ENCODE data around the gene AJM1.

The AJM1 gene

DNA sequence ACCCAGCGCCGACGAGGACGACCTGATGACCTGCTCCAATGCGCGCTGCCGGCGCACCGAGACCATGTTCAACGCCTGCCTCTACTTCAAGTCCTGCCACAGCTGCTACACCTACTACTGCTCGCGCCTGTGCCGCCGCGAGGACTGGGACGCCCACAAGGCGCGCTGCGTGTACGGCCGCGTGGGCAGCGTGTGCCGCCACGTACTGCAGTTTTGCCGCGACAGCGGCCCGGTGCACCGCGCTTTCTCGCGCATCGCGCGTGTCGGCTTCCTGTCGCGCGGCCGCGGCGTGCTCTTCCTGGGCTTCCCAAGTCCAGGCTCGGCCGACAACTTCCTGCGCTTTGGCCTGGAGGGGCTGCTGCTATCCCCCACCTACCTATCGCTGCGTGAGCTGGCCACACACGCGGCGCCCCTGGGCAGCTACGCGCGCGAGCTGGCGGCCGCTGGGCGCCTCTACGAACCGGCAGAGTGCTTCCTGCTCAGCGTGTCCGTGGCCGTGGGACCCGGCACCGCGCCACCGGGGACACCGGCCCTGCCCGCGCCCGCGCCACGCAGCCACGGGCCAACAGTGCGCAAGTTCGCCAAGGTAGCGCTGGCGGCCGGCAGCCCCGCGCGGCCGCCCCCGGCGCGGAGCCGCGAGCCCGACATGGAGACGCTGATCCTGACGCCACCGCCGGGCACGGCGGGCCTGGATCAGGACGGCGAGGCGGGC, 4.3 kb downstream of the AJM1 start:
- DNase-seq, result no peak

DNA sequence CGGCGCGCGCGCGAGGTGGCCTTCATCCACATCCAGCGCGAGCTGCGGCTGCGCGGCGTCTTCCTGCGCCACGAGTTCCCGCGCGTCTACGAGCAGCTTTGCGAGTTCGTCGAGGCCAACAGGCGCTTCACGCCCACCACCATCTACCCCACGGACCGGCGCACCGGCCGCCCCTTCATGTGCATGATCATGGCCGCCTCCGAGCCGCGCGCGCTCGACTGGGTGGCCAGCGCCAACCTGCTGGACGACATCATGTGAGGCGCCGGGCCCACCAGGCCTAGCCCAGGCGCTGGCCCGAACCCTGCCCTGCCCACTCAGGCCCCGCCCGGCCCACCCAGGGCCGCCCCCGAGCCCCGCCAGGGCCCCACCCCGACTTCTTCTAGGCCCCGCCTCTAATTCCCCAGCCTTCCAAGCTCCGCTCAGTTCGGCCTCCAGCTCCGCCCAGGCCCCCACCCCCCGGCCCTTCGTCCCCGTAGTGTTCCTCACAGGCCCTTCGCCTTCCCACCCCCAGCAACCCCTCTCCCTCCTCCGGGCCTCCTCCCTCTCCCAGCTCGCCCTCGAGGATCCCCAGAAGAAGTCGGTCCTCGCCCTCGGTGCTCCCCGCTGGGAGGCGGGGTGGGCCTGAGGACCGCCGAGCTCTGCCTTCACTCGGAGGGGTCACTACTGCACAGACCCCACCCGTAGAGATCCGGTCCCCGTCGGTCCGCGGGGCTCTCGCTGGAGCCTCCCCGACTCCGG, 5.0 kb downstream of the AJM1 start:
- DNase-seq, result peak; percentile 70

DNA sequence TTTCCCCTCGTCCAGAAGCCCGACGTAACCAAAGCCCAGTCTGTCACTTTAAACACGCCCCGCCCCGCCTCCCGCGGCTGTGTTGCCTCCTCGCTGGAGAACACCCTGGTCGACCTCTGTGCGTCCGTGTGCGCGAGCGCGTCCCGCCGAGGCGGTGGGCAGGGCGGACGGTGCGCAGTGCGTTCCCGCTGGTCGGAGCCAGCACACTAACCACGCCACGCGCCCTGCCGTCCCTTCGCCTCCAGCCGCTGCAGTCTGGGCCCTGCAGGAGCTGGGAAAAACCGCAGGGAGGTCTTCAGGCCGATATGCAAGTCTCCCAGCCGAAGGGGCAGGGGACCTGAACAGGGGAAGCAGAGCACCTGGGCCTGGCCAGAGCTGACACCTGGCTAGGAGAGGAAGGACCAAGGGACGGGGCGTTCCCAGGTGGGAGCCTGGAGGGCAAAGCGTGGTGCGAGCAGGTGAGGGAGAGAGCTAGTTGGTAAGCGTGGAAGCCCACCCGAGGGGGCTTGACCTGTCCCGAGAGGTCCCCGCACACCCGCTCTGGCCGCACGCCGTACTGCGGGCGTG, 5.6 kb downstream of the AJM1 start:
- peak; percentile 76 for DNase-seq

DNA sequence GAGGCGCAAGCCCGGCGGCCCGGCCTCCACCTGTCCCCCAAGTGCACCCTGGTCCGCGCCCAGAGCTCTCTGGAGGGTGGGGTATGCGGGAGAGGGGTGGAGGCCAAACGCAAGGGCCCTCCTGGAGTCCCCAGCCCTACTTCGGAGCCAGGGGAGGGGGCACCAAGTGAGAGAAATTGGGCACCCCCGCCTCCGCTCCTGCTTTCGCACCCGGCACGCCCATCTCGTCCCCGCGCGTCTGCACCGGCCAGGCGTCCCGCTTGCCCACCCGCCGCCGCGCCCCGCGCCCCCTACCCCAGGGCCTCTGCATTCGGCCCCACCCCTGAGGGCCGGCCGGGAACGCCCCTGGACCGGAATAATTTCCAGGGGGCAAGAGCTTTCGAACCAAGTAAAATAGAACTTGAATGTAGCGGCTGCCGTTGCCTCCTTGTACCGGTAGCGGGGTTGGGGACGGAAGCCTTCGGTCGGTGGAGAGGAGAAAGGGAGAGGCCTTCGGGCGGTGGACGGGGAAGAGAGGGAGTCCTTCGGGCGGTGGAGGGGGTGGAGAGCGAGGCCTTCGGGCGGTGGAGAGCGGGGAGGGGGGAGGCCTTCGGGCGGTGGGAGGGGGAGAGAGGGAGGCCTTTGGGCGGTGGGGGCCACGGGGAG, 6.2 kb downstream of the AJM1 start:
- no peak for DNase-seq

DNA sequence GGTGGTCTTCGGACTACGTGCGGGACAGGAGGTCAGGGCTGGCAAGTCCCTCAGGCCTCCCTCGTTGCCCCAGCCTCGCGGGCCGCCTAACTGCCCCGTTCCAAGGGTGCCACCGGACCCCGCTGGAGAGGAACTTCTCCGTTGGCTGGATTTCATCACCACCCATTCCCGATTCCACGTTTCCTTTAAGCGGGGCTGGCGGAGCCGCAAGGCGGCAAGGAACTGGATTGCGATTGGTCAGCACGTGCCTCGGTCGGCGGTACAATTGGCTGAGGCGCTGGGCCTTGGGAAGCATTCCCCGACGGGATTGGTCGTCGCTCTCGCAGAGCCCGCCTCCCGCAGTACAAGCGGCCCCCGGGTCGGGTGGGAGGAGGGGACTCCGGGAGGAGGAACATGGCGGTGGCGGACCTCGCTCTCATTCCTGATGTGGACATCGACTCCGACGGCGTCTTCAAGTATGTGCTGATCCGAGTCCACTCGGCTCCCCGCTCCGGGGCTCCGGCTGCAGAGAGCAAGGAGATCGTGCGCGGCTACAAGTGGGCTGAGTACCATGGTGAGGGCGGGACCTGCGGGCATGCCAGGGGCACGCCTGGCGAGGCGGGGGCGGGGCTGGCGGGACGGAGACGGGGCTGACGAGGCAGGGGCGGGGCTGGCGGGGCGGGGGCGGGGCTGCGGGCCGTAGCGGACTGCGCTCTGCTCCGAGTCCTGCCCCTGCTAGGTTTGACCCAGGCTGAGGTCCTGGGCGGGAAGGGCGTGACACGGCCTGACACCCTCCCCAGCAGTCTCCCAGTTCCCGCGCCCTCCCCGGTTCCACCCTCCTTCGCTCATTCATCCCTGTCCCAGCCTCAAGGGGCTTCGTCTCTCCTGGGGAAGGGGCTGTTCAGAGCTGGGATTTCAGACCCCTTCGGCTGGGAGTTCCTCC, 7.0 kb downstream of the AJM1 start, which contains the start of gene PHPT1:
TSS of gene PHPT1 (plus strand) at position 372 of the 922 bp plus-strand sequence. CDS start at position 394, 22 bp downstream.
- DNase-seq, result peak; percentile 99

DNA sequence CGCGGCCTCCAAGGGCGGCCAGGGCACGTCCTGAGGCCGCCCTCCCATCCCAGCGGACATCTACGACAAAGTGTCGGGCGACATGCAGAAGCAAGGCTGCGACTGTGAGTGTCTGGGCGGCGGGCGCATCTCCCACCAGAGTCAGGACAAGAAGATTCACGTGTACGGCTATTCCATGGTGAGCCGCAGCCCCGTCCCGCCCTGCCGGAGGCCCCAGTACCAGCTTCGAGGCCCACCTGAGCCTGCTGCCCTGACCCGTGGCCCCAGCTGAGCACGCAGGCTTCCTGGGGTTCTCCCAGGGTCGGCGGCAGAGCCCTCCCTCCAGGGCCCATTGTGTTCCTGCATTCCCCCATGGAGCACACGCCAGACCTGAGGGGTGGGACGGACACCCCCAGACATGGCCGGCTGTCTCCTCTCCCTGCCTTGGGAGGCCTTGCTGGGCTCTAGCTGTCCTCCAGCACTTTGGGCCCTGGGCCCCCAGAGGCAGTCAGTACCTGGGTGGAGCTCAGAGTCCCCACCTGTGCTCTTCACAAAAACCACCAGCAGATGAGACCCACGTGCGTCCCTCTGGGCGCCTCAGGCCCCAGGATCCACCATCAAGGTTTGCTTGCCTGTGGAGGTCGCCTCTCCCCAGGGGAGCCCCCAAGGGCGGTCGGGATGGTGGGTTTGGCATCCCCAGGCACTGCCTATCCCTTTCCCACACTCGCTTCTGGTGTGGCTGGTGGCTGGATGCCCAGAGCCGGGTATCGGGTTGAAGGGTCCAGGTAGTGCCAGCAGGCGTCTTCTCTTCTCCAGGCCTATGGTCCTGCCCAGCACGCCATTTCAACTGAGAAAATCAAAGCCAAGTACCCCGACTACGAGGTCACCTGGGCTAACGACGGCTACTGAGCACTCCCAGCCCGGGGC, 7.9 kb downstream of the AJM1 start:
- DNase-seq, result no peak

DNA sequence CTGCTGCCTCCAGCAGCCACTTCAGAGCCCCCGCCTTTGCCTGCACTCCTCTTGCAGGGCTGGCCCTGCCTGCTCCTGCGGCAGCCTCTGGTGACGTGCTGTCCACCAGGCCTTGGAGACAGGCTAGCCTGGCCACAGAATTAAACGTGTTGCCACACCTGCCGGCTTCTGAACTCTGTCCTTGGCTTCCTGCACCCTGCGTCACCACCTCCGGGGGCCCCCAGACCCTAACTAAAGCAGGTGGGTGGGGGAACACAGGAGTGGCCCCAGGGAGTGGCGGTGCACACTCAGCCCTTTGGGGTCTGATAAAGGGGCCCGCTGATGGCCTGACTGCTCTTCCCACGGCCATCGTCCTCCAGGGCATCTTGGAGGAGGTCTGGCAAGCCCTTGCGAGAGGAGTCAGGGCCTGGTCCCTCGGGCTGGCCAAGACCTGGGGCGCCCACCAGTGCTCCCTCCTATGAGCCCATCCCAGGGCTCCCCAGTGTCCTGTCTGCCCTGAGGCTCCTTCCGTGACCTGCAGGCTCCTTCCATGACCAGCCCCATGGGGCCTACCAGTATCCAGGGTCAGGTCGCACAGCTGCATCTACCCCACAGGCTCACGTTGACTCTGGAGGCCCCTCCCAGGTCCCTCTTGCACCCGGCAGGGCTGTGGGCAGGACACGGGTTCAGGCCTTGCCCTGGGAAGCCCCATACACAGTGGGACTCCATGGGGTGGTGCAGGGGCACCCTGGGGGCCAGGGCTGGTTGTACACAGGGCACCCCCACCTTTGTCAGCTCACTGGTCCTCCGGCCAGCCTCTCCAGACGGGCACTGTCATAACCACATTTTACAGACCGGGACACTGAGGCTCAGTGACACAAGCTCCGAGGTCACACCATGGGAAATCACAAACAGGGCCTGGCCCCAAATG, 8.8 kb downstream of the AJM1 start:
- no peak for DNase-seq

DNA sequence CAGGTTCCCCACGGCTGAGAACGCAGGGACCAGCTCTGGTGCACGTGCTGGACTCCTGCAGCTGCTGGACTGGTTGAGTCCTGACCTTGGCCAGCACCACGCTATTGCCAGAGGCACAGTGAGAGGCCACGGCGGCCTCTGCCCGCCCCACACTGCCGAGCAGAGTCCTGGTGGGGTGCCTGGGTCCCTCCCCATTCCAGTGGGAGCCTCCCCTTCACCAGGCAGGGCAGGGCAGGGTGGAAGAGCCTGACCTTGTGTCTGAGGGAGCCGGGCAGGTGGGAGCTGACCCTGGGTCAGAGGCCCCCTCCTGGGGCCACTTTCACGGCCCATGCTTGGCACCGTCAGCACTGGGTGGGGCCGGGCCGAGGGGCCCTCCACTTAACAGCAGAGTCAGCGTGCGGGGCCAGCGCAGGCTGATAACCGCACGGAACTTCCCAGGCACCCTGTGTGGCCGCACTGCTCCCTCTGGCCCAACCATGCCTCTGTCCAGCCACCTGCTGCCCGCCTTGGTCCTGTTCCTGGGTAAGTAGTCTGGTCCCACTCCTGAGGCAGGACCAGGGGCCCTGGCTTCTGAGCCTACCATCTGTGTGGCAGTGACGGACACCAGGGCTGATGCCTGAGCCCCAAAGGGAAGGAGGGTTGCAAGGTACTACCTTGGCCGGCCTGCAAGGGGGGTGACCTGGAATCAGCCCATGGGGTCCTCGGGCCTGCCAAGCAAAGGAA, 9.8 kb downstream of the AJM1 start, which contains the start of gene MAMDC4:
TSS of gene MAMDC4 (plus strand) at position 406 of the 723 bp plus-strand sequence. CDS start at position 477, 71 bp downstream.
- no peak for DNase-seq

DNA sequence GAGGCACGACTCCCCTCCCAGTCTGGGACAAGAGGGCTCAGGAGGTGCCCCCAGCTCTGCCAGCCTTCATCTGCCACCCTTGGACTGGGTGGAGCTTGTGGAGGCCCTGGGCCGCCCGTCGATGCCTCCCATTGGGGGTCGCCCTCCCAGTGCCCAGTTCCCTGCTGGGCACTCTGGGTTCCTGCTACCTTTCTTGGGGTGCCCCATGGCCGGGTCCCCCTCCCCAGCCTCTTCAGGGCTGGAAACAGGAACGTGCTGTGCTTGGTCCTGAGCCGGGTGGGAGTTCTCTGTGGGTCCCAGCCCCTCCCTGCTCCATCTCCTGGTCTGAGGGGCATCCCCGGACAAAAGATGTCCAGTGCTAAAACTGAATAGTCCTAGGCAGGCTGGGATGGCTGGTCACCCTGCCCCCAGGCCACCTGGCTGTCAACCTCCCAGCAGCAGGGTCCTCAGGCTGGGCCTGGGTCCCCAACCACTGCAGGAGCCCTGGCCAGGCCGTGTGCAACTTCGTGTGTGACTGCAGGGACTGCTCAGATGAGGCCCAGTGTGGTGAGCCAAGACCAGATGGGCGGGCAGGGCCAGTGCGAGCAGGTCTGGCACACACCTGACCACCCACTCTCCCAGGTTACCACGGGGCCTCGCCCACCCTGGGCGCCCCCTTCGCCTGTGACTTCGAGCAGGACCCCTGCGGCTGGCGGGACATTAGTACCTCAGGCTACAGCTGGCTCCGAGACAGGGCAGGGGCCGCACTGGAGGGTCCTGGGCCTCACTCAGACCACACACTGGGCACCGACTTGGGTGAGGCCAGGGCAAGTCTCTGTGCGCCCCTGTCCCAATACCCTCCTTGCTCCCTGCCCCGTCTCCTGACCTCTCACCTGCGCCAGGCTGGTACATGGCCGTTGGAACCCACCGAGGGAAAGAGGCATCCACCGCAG, 10.7 kb downstream of the AJM1 start:
- DNase-seq, result no peak

DNA sequence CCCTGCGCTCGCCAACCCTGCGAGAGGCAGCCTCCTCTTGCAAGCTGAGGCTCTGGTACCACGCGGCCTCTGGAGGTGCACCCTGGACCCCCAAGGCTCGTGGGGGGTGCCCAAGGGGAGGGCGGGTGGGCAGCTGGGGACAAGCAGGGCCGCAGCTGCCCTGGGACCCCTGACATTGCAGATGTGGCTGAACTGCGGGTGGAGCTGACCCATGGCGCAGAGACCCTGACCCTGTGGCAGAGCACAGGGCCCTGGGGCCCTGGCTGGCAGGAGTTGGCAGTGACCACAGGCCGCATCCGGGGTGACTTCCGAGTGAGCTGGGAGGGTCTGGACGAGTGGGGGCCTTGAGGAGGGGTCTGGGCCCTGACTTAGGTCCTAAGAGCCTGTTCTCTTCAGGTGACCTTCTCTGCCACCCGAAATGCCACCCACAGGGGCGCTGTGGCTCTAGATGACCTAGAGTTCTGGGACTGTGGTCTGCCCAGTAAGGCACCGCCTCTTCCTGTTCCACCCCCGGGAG, 11.4 kb downstream of the AJM1 start:
- DNase-seq, result no peak

DNA sequence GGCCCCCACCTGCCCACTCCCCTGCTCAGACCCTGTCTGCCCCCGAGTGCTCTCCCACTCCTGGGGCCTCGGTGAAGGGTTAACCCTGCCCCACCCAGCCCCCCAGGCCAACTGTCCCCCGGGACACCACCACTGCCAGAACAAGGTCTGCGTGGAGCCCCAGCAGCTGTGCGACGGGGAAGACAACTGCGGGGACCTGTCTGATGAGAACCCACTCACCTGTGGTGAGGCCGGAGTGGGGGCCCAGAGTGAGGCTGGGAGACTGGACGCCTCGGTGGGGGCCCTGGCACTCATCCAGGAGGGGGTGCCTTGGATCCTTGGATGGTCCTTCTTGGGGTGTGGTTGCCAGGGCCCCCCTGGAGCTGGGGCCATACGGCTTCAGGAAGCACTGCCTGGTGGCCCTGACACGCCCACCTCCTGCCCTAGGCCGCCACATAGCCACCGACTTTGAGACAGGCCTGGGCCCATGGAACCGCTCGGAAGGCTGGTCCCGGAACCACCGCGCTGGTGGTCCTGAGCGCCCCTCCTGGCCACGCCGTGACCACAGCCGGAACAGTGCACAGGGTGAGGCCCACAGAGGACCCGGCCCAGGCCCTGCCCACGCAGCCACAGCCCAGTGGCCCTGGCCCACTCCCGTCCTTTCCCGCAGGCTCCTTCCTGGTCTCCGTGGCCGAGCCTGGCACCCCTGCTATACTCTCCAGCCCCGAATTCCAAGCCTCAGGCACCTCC, 12.0 kb downstream of the AJM1 start:
- no peak for DNase-seq

DNA sequence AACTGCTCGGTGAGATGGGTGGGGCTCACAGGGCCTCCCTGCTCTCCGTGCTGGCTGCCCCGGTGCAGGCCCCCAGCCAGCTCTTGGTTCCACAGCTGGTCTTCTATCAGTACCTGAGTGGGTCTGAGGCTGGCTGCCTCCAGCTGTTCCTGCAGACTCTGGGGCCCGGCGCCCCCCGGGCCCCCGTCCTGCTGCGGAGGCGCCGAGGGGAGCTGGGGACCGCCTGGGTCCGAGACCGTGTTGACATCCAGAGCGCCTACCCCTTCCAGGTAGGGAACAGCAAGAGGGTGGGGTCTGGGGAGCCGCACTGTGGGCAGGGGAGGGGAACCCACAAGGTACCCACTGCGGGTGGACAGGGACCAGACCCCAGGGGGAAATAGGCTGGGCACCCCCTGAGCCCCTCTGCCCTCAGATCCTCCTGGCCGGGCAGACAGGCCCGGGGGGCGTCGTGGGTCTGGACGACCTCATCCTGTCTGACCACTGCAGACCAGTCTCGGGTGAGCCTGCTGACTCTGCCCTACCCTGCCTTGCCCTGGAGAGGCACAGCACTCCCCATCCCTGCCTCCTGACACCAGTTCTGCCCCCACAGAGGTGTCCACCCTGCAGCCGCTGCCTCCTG, 12.7 kb downstream of the AJM1 start:
- no peak for DNase-seq

DNA sequence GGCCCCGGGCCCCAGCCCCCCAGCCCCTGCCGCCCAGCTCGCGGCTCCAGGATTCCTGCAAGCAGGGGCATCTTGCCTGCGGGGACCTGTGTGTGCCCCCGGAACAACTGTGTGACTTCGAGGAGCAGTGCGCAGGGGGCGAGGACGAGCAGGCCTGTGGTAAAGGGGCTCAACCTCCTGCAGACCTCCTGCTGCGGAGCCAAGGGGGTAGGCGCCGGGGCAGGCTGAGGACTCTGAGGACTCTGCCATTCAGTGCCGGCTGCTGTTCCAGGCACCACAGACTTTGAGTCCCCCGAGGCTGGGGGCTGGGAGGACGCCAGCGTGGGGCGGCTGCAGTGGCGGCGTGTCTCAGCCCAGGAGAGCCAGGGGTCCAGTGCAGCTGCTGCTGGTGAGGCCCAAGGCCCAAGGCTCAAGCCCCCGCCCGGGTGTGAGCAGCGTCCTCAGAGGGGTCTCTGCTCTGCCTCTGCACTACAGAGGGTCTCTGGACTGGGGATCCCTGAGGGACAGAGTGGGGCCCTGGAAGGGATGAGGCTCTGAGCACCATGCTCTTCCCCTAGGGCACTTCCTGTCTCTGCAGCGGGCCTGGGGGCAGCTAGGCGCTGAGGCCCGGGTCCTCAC, 13.3 kb downstream of the AJM1 start:
- no peak for DNase-seq

DNA sequence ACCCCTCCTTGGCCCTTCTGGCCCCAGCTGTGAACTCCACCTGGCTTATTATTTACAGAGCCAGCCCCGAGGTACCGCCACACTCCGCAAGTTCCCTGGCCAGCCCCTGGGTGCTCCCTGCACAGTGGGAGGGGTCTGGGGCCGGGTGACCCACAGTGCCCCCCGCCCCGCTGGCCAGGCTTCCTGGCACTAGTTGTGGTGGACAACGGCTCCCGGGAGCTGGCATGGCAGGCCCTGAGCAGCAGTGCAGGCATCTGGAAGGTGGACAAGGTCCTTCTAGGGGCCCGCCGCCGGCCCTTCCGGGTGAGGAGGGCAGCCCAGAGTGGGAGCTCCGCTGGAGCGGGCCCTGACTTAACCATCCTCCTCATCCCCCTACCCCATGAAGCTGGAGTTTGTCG, 13.8 kb downstream of the AJM1 start:
- DNase-seq, result no peak

DNA sequence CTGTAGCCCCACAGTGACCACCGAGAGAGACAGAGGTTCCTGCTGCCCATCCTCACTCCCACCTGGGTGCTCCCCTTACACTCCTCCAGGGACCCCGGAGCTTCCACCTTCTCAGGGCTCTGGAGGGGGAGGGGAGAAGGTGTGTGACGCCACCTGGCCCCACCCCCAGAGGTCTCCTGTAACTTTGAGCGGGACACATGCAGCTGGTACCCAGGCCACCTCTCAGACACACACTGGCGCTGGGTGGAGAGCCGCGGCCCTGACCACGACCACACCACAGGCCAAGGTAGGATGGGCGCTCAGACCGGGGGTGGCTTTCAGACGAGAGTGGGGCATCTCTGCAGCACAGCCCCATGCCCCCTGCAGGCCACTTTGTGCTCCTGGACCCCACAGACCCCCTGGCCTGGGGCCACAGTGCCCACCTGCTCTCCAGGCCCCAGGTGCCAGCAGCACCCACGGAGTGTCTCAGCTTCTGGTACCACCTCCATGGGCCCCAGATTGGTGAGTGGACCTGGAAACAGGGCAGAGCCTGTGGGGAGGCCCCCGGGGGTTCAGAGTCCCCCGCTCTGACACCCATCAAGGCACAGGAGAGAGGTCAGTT, 14.4 kb downstream of the AJM1 start:
- no peak for DNase-seq

DNA sequence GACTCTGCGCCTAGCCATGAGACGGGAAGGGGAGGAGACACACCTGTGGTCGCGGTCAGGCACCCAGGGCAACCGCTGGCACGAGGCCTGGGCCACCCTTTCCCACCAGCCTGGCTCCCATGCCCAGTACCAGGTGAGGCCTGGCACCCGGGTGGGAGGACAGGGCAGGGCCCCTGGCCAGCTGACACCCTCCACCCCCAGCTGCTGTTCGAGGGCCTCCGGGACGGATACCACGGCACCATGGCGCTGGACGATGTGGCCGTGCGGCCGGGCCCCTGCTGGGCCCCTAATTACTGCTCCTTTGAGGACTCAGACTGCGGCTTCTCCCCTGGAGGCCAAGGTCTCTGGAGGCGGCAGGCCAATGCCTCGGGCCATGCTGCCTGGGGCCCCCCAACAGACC, 14.9 kb downstream of the AJM1 start:
- DNase-seq, result no peak

Data from fibroblast of skin of right quadriceps (primary cell).